AG04449 (cell line): Measurements from ENCODE around the gene ZNF184.

Experiments
- CTCF ChIA-PET: fragments of 350-600 bp; formaldehyde crosslinking; extraction: SDS; loops from one replicate; lab custom pipeline; 2021; ENCODE audit warnings: antibody characterized with exemption; lab: Yijun Ruan, JAX
- POLR2A ChIA-PET: fragments of 400-600, 350-600 bp; formaldehyde crosslinking; extraction: SDS; loops from one replicate; lab custom pipeline; 2020; ENCODE audit warnings: antibody characterized with exemption, inconsistent platforms; lab: Yijun Ruan, JAX
- DNase-seq: peaks from one replicate; pipeline ENCODE4 v3.0.0-alpha.2; 2010; ENCODE audit warnings: low read depth, low spot score
- H3K4me3 ChIP-seq: 2 replicates; pipeline ENCODE4 v1.5.1; 2011; ENCODE audit warnings: low read depth, mild to moderate bottlenecking, control low read depth, low read length
- TF ChIP-seq, protein P1 (sequence below): IDR thresholded peaks from one replicate; pipeline ENCODE4 v1.5.1; 2011; ENCODE audit warnings: mild to moderate bottlenecking, moderate library complexity, low read length, control low read depth, inconsistent platforms; ENCODE audit not compliant: insufficient read depth; ENCODE audit errors: missing control alignments

Gene ZNF184

GRCh38 chr6:27415898-27416297 lies 57.0 kb downstream of the ZNF184 start:
- DNase-seq: no peak
- TF ChIP-seq, protein P1, sequence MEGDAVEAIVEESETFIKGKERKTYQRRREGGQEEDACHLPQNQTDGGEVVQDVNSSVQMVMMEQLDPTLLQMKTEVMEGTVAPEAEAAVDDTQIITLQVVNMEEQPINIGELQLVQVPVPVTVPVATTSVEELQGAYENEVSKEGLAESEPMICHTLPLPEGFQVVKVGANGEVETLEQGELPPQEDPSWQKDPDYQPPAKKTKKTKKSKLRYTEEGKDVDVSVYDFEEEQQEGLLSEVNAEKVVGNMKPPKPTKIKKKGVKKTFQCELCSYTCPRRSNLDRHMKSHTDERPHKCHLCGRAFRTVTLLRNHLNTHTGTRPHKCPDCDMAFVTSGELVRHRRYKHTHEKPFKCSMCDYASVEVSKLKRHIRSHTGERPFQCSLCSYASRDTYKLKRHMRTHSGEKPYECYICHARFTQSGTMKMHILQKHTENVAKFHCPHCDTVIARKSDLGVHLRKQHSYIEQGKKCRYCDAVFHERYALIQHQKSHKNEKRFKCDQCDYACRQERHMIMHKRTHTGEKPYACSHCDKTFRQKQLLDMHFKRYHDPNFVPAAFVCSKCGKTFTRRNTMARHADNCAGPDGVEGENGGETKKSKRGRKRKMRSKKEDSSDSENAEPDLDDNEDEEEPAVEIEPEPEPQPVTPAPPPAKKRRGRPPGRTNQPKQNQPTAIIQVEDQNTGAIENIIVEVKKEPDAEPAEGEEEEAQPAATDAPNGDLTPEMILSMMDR: no peak
- POLR2A ChIA-PET: no interaction called here
- CTCF ChIA-PET: no interaction called here
- H3K4me3 ChIP-seq: no peak overlapping the region

- DNase-seq: no peak
- H3K4me3 ChIP-seq: no peak overlapping the region
- TF ChIP-seq, protein P1: no peak
- ChIA-PET CTCF (no interaction called here), POLR2A (no interaction called here)
These were observed 57.9 kb downstream of the ZNF184 start for GRCh38 chr6:27414996-27415395.

GRCh38 chr6:27414300-27414699 lies 58.6 kb downstream of the ZNF184 start:
- DNase-seq: no peak
- CTCF ChIA-PET: no interaction called here
- POLR2A ChIA-PET: no interaction called here
- TF ChIP-seq, protein P1: no peak
- H3K4me3 ChIP-seq: no peak overlapping the region

- POLR2A ChIA-PET: no interaction called here
- DNase-seq: no peak
- CTCF ChIA-PET: no interaction called here
- TF ChIP-seq, protein P1: no peak
- H3K4me3 ChIP-seq: no peak overlapping the region
These were observed 65.6 kb downstream of the ZNF184 start for GRCh38 chr6:27407153-27407814.

- TF ChIP-seq, protein P1: no peak
- no peak overlapping the region for H3K4me3 ChIP-seq
- DNase-seq: no peak
- ChIA-PET CTCF (no interaction called here), POLR2A (no interaction called here)
These were observed 66.8 kb downstream of the ZNF184 start for GRCh38 chr6:27406085-27406484.

DNA sequence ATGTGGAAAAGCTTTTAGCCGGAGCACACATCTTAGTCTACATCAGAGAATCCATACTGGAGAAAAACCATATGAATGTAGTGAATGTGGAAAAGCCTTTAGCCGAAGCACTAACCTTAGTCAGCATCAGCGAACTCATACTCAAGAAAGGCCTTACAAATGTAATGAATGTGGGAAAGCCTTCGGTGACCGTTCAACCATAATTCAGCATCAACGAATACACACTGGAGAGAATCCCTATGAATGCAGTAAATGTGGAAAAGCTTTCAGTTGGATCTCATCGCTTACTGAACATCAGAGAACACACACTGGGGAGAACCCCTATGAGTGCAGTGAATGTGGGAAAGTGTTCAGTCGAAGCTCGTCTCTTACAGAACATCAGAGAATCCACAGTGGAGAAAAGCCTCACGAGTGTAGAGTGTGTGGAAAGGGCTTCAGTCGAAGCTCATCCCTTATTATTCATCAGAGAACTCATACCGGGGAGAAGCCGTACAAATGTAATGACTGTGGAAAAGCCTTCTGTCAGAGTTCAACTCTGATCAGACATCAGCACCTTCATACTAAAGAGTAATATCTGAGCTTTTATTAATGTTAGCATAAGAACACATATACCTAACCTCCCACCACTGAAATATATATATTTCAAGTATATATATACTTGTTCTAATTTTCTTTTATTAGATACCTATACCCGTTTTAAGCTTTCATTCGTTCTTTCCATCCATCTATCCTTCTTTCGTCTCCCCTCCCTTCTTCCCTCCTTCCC lies 71.8 kb downstream of the ZNF184 start:
- CTCF ChIA-PET: no interaction called here
- POLR2A ChIA-PET: no interaction called here
- H3K4me3 ChIP-seq: no peak overlapping the region
- DNase-seq: no peak
- TF ChIP-seq, protein P1: no peak
